GM08714 (cell line): Measurements from ENCODE around the gene LRBA.

Source experiments
- H3K4me3 ChIP-seq: fragments of 200-500 bp; sonication (Bioruptor generic); 2 replicates; pipeline ENCODE4 v1.5.1; 2014; ENCODE audit warnings: mild to moderate bottlenecking, low read length, inconsistent platforms
- ZNF274 ChIP-seq: IDR thresholded peaks from 2 replicates; pipeline ENCODE4 v1.6.1; 2012; ENCODE audit warnings: mild to moderate bottlenecking, low read depth, low read length

Gene LRBA

GRCh38 chr4:150862829-150863228 lies 152.3 kb downstream of the LRBA start:
- no peak overlapping the region for H3K4me3 ChIP-seq
- no peak for TF ChIP-seq ZNF274

- no peak for TF ChIP-seq ZNF274
- H3K4me3 ChIP-seq, result no peak overlapping the region
Measured at GRCh38 chr4:150859453-150859852, 155.6 kb downstream of the LRBA start.

DNA sequence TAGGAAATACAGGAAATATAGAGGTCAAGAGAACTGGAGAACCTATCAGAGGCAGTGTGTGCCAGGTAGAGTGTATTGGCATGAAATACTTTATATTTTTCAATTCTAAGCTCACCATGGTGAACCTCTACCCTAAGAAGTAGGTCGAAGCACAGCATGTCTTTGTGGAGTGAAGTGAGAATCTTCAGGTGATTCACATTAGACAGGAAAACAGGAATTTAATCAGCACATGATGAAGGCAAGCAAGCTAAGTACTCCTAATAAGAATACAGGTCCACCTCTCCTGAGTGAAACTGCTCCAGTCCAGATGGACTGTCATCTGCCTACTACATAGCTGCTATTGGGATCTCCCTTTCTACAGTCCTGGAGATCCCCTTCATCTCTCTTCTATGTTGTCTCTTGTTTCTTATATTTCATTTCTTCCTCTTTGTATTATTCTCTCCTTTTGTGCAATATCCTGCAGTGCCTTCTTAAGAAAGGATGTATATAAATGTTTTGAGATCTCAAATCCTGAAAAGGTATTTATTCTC lies 159.0 kb downstream of the LRBA start:
- no peak overlapping the region for H3K4me3 ChIP-seq
- TF ChIP-seq ZNF274, result no peak

DNA sequence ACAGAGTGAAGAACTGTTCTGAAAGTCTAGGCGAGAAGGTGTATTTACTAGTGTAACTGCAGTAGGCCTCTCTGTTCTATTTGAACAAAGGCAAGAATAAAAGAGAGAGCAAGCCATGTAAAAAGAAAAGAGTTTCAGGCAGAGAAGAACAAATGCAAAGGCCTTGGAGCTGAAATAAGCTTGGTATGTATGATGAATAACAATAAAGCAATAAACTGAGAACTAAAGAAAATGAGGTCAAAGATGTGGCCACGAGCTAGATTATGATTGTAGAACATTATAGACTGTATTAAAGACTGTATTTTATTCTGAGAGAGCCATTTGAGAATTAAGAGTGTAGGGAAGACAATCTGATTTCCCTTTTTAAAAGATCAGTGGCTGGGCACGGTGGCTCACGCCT lies 160.5 kb downstream of the LRBA start:
- H3K4me3 ChIP-seq, result no peak overlapping the region
- TF ChIP-seq ZNF274, result no peak

- TF ChIP-seq ZNF274, result no peak
- H3K4me3 ChIP-seq, result no peak overlapping the region
Measured at GRCh38 chr4:150853882-150854281, 161.2 kb downstream of the LRBA start.

DNA sequence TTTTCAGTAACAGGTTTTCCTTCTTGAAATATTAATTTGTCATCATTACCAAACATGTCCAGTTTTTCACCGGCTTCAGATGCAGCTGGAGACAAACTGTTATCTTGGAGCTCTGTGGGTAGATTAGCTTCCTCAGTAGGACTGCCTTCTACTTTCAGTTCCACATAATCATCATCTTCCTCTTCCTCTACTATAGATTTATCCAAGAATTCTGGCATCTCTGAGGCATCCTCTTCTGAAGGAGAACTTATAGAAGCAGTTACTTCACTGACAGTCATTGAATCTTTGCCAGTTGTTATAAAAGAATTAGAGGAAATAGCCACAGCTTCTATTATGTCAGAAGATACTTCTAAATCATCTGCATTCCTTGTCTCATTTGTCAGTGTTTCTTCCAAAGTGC lies 162.9 kb downstream of the LRBA start:
- no peak overlapping the region for H3K4me3 ChIP-seq
- no peak for TF ChIP-seq ZNF274

- TF ChIP-seq ZNF274, result no peak
- no peak overlapping the region for H3K4me3 ChIP-seq
Measured at GRCh38 chr4:150849016-150849415, 166.1 kb downstream of the LRBA start.

- no peak for TF ChIP-seq ZNF274
- H3K4me3 ChIP-seq, result no peak overlapping the region
Measured at GRCh38 chr4:150828159-150828558, 186.9 kb downstream of the LRBA start.

- TF ChIP-seq ZNF274, result no peak
- H3K4me3 ChIP-seq, result no peak overlapping the region
Measured at GRCh38 chr4:150827226-150827625, 187.9 kb downstream of the LRBA start.

- TF ChIP-seq ZNF274, result no peak
- no peak overlapping the region for H3K4me3 ChIP-seq
Measured at GRCh38 chr4:150826306-150826705, 188.8 kb downstream of the LRBA start.

DNA sequence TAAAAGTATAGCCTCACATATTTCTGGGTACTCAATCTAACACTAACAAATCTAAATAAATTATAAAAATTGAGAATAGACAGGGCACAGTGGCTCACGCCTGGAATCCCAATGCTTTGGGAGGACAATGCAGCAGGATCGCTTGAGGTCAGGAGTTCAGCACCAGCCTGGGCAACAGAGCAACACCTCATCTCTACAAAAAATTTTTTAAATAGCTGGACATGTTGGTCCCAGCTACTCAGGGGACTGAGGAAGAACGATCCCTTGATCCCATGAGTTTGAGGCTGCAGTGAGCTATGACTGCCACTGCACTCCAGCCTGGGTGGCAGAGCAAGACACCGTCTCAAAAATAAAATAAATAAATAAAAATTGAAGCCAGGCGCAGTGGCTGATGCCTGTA lies 192.7 kb downstream of the LRBA start:
- H3K4me3 ChIP-seq, result no peak overlapping the region
- TF ChIP-seq ZNF274, result no peak

GRCh38 chr4:150821641-150822040 lies 193.4 kb downstream of the LRBA start:
- no peak overlapping the region for H3K4me3 ChIP-seq
- no peak for TF ChIP-seq ZNF274

- no peak overlapping the region for H3K4me3 ChIP-seq
- TF ChIP-seq ZNF274, result no peak
Measured at GRCh38 chr4:150820409-150820808, 194.7 kb downstream of the LRBA start.

- TF ChIP-seq ZNF274, result no peak
- H3K4me3 ChIP-seq, result no peak overlapping the region
Measured at GRCh38 chr4:150818661-150819060, 196.4 kb downstream of the LRBA start.

DNA sequence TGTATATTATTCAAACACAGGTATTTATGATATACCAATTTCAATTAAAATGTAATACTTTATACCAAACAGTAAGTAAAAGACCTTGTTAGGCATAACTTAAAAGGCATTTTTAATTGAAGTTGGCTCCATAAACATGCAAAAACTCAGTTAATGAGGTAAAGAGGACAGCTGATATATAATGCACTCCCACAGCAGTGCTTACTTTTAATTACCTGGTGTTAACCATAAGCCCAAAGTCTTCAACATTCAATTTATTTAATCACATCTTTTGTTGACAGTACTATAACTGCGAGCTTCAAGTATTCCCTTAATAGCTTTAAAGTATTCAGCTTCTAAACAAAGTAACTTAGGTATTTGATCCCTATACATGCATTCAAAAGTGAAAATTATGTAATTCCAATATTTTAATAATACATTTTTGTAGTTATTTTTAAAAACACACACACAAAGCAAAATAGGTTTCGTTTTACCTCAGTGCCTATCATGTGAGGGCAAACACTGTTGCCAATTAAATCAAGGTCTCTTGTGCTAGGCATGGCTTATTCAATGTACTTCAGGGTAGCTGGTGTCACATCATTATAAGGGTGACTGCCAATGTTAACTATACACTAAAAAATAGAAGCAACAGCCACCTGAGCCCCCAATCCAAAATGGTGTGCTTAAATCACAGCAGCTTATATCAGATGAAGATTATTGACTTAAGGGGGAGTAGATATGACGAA lies 197.1 kb downstream of the LRBA start:
- TF ChIP-seq ZNF274, result no peak
- no peak overlapping the region for H3K4me3 ChIP-seq

DNA sequence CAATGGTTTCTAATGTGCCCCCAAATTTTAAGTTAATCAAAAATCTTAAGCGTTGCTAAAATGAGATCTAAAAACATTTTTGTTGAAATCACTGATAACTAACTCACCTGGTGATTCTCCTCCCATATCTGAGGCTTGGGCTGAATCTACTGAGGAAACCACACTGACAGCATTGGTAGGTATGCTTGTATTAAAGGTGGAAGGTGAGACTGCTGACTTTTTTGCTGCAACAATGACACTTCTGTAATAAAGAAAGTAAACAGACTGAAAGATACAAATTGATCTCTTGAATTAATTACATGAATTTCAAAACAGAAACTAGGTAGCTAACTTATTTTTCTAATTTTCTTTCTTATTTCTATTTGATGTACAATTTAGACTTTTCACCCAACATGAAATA lies 198.1 kb downstream of the LRBA start:
- TF ChIP-seq ZNF274, result no peak
- no peak overlapping the region for H3K4me3 ChIP-seq

DNA sequence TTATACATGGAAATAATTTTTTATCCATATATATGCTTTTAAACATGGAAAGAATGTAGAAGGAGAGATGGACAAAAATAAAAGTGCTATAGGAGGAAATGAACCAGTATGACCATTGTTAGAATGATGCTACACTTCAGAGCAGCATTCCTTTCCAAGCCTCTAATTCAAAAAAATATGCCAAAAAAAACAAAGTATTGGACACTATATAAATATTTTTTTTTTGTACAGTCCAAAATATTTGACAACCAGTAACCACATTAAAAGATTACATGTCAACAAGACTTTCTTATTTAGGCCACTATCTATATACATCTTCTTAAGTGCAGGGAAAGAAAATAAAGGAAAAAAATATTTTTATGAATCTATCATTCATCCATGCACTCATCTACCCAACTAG lies 198.6 kb downstream of the LRBA start:
- no peak overlapping the region for H3K4me3 ChIP-seq
- TF ChIP-seq ZNF274, result no peak
